Measurements from ENCODE around the gene WAC. TPM values are rescaled to one million over a fixed set of nuclear protein-coding genes. Genes with fewer than 3 reads are reported as not detected.

The WAC gene
- total and polyA plus RNA-seq, 4 donors = 27.0 to 227 (median 60.2) TPM

GRCh38 chr10:28533571-28534304 lies 820 bp downstream of the WAC start:
- Histone ChIP-seq H3K4me3 (peak overlapping the region; percentile 99), H3K27ac (ENCODE audit: low read depth in 1 of 2, low read length in 1 of 2) (peak overlapping the region; percentile 93 to 98), H3K9ac (ENCODE audit: insufficient read depth in 1 of 2, low read length in 2 of 2) (peak overlapping the region; percentile 78 to 98), H3K27me3 (ENCODE audit: control insufficient read depth in 3 of 3, insufficient read depth in 3 of 3, low read length in 2 of 3) (no peaks in the 10 kb centered on the region), H3K4me1 (ENCODE audit: control insufficient read depth in 5 of 5, insufficient read depth in 5 of 5, low read length in 5 of 5) (peaks cover 0 to 16% (median 9%) of the 10 kb centered on the region in 5 donors), H3K36me3 (ENCODE audit: control insufficient read depth in 4 of 4, insufficient read depth in 4 of 4, low read length in 4 of 4) (peaks cover 9 to 32% (median 19%) of the 10 kb centered on the region in 4 donors), H3K9me3 (ENCODE audit: control insufficient read depth in 4 of 4, insufficient read depth in 3 of 4, low read length in 3 of 4) (no peaks in the 10 kb centered on the region)
- ATAC-seq (ENCODE audit: insufficient read depth, low FRiP score) (peak; percentile 6), DNase-seq (peak; percentile 61 to 72 (median 67))
- TF ChIP-seq, protein P1, sequence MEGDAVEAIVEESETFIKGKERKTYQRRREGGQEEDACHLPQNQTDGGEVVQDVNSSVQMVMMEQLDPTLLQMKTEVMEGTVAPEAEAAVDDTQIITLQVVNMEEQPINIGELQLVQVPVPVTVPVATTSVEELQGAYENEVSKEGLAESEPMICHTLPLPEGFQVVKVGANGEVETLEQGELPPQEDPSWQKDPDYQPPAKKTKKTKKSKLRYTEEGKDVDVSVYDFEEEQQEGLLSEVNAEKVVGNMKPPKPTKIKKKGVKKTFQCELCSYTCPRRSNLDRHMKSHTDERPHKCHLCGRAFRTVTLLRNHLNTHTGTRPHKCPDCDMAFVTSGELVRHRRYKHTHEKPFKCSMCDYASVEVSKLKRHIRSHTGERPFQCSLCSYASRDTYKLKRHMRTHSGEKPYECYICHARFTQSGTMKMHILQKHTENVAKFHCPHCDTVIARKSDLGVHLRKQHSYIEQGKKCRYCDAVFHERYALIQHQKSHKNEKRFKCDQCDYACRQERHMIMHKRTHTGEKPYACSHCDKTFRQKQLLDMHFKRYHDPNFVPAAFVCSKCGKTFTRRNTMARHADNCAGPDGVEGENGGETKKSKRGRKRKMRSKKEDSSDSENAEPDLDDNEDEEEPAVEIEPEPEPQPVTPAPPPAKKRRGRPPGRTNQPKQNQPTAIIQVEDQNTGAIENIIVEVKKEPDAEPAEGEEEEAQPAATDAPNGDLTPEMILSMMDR (IDR thresholded peaks at IDR 0.05; ENCODE audit: control extremely low read depth, extremely low read depth) = no peak
- WGBS, 2 donors = 1% methylated on average over 61 to 64 of the region's 64 CpGs

GRCh38 chr10:28535846-28536245 lies 2.9 kb downstream of the WAC start:
- WGBS, 2 donors = 92 to 95% methylated on average over 6 of the region's 6 CpGs
- ATAC-seq (ENCODE audit: insufficient read depth, low FRiP score) (no peak), DNase-seq (no peak)
- Histone ChIP-seq H3K4me3 (no peak overlapping the region), H3K4me1 (ENCODE audit: control insufficient read depth in 5 of 5, insufficient read depth in 5 of 5, low read length in 5 of 5) (peaks cover 0 to 16% (median 9%) of the 10 kb centered on the region in 5 donors), H3K27ac (ENCODE audit: low read depth in 1 of 2, low read length in 1 of 2) (no peak overlapping the region), H3K9me3 (ENCODE audit: control insufficient read depth in 4 of 4, insufficient read depth in 3 of 4, low read length in 3 of 4) (no peaks in the 10 kb centered on the region), H3K9ac (ENCODE audit: insufficient read depth in 1 of 2, low read length in 2 of 2) (no peak overlapping the region), H3K27me3 (ENCODE audit: control insufficient read depth in 3 of 3, insufficient read depth in 3 of 3, low read length in 2 of 3) (no peaks in the 10 kb centered on the region), H3K36me3 (ENCODE audit: control insufficient read depth in 4 of 4, insufficient read depth in 4 of 4, low read length in 4 of 4) (peaks cover 9 to 39% (median 21%) of the 10 kb centered on the region in 4 donors)
- TF ChIP-seq, protein P1 (IDR thresholded peaks at IDR 0.05; ENCODE audit: control extremely low read depth, extremely low read depth) = no peak

GRCh38 chr10:28538595-28538994 lies 5.7 kb downstream of the WAC start:
- H3K36me3 ChIP-seq (ENCODE audit: control insufficient read depth in 4 of 4, insufficient read depth in 4 of 4, low read length in 4 of 4) = peaks cover 13 to 54% (median 26%) of the 10 kb centered on the region in 4 donors
- H3K9ac ChIP-seq (ENCODE audit: insufficient read depth in 1 of 2, low read length in 2 of 2) = no peak overlapping the region
- TF ChIP-seq, protein P1 (IDR thresholded peaks at IDR 0.05; ENCODE audit: control extremely low read depth, extremely low read depth) = no peak
- no peak overlapping the region for H3K27ac ChIP-seq (ENCODE audit: low read depth in 1 of 2, low read length in 1 of 2)
- no peak overlapping the region for H3K4me3 ChIP-seq
- ATAC-seq (ENCODE audit: insufficient read depth, low FRiP score) (no peak), DNase-seq (no peak)
- peaks cover 0 to 12% (median 4%) of the 10 kb centered on the region in 5 donors for H3K4me1 ChIP-seq (ENCODE audit: control insufficient read depth in 5 of 5, insufficient read depth in 5 of 5, low read length in 5 of 5)
- H3K9me3 ChIP-seq (ENCODE audit: control insufficient read depth in 4 of 4, insufficient read depth in 3 of 4, low read length in 3 of 4) = no peaks in the 10 kb centered on the region
- no peaks in the 10 kb centered on the region for H3K27me3 ChIP-seq (ENCODE audit: control insufficient read depth in 3 of 3, insufficient read depth in 3 of 3, low read length in 2 of 3)
- 64 to 70% methylated on average over 1 of the region's 1 CpG for WGBS, 2 donors
